AG10803 (cell line): ENCODE data around the gene CHID1.

Experiments
- DNase-seq: peaks from one replicate; pipeline ENCODE4 v3.0.0; 2010; ENCODE audit warnings: low read depth
- H3K4me3 ChIP-seq: 2 replicates; pipeline ENCODE4 v1.5.1; 2011; ENCODE audit warnings: mild to moderate bottlenecking, low read length, control low read depth
- TF ChIP-seq, protein P1 (sequence below): conservative IDR thresholded peaks from 2 replicates; pipeline ENCODE4 v1.5.1; 2011; ENCODE audit warnings: mild to moderate bottlenecking, low read length, control low read depth, inconsistent platforms

Gene CHID1

DNA sequence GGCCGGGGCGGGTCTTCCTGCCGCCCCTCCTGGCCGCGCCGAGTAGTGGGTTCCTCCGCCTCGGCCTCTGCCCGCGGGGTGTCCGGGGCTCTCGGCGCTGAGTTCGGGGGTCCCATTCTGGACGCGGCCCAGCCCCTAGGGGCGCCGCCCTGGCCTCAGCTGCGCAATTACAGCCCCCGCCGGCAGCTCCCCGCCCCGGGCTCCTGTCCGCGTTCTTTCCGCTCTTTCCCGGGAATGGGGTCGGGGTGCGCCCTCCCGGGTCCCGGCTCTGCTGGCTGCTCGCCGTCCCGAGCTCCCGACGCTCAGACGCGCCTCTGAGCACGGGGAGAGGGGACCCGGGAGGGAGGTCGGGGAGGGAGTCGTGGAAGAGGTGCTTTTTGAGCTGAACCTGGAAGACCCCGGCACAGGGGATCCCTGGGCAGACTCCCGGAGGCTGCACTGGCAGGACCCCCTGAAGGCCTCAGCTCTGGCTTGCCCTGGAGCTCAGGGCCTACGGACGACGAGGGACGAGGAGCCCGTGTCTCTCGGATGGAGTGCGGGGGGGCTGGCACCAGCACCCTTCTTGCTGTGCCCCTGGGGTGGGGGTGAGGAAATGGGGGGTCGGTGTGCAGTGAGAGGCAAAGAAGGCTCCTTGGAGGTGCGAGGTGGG lies 67.4 kb downstream of the CHID1 start:
- peak overlapping the region; percentile 94 for H3K4me3 ChIP-seq
- DNase-seq: no peak
- TF ChIP-seq, protein P1, sequence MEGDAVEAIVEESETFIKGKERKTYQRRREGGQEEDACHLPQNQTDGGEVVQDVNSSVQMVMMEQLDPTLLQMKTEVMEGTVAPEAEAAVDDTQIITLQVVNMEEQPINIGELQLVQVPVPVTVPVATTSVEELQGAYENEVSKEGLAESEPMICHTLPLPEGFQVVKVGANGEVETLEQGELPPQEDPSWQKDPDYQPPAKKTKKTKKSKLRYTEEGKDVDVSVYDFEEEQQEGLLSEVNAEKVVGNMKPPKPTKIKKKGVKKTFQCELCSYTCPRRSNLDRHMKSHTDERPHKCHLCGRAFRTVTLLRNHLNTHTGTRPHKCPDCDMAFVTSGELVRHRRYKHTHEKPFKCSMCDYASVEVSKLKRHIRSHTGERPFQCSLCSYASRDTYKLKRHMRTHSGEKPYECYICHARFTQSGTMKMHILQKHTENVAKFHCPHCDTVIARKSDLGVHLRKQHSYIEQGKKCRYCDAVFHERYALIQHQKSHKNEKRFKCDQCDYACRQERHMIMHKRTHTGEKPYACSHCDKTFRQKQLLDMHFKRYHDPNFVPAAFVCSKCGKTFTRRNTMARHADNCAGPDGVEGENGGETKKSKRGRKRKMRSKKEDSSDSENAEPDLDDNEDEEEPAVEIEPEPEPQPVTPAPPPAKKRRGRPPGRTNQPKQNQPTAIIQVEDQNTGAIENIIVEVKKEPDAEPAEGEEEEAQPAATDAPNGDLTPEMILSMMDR: no peak

DNA sequence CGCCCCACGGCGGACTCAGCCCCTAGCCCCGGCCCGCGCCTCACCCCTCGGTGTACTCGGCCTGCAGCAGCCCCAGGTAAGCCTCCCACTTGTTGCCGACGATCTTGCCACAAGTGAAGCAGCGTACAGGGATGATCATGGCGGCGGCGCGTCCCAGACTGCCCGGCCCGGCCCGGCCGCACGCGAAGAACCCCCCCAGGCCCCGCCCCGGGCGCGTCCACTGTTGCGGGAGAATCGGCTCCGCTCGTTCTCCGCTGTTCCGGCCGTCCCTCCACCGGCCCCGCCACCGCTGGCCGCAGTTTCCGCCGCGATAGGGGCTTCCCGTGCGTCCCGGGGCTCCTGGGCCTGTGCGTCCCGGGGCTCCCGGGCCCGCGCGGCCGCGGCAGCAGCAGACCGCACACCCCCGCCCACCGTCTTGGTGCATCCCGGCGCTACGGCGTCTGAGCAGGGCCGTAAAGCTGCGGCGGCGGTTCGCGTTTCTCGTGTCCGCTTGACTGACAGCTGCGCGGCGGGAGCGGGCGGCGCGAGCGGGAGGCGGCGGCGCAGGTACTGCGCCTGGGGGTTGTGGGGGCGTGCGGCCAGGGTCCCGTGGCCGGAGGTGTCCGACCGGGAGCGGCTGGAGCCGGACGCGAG lies 68.1 kb downstream of the CHID1 start, which contains the start of the genes POLR2L and TSPAN4:
Gene POLR2L (minus strand): TSS at position 160 of the 633 bp plus-strand sequence. CDS start 21 bp downstream, at position 139.
Gene TSPAN4 (plus strand): TSS at position 483 of the 633 bp plus-strand sequence. CDS start 7,453 bp downstream, outside the sequence.
- DNase-seq: peak; percentile 88
- TF ChIP-seq, protein P1: no peak
- peak within 1 kb of the TSS; percentile 94 for H3K4me3 ChIP-seq

DNA sequence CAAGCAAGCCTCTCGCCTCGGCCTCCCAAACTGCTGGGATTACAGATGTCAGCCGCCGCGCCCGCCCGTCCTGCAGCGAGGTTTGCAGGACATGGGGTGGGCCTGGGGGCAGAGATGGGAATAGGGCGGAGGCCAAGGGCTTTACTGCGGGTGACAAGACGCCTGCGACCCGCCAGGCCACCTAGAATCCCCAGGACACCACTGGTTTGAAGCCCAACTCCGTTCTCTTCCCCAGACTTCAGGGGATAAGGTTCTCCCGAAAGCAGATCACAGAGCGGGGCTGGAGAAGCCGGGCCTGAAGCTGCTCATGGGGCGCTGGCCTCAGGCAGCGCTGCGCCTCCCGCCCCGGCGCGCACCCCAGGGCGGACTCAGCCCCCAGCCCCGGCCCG lies 68.6 kb downstream of the CHID1 start:
- no peak for DNase-seq
- TF ChIP-seq, protein P1: no peak
- H3K4me3 ChIP-seq: peak overlapping the region; percentile 94

DNA sequence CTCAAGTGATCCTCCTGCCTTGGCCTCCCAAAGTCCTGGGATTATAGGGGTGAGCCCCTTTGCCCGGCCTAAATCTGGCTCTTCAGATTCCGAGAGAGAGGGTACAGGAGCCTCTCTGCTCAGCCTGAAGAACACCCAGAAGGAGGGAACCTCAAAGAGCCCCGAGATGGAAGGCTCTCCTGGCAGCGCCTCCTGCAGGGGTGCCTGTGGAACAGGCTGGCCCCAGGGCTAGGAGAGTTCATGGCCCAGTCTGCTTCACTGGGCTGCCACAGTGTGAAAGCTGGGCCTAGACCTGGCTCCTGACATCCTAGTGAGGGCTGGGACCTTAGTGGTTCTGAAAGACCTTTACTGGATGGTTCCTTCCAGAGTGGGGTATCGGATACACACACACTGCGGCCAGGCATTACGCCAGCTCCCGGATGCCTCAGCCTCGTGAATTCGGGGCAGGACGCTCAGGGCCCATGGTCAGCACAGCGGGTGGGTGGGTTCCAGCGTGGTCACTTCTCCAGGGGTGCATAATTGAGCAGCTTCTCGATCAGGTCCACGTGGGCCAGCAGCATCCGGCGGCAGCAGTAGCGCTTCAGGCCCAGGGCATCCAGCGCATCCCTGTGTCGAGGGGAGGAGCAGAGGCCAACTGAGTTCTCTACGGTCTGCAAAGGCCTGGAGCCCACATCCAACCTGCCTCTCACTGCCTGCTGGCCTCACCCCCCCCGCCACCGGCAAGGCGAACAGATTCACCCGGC lies 70.6 kb downstream of the CHID1 start:
- no peak for DNase-seq
- peak overlapping the region; percentile 94 for H3K4me3 ChIP-seq
- TF ChIP-seq, protein P1: peak; percentile 40

DNA sequence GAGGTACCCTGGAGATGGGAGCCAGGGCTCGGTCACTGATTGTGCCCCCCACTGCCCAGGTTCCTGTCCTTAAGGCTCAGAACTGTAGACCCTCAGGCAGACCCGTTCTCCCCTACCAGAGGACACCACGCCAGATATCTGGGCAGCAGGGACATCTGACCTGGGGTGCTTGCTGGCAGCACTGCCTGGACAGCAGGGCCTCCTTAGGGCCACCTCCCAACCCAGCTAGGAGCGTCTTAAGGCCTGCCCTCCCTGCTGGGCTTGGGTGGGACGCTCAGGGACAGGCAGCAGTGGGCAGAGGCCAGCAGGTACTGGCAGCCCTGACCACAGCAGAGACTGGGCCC lies 71.4 kb downstream of the CHID1 start:
- no peak for DNase-seq
- no peak overlapping the region for H3K4me3 ChIP-seq
- TF ChIP-seq, protein P1: no peak

DNA sequence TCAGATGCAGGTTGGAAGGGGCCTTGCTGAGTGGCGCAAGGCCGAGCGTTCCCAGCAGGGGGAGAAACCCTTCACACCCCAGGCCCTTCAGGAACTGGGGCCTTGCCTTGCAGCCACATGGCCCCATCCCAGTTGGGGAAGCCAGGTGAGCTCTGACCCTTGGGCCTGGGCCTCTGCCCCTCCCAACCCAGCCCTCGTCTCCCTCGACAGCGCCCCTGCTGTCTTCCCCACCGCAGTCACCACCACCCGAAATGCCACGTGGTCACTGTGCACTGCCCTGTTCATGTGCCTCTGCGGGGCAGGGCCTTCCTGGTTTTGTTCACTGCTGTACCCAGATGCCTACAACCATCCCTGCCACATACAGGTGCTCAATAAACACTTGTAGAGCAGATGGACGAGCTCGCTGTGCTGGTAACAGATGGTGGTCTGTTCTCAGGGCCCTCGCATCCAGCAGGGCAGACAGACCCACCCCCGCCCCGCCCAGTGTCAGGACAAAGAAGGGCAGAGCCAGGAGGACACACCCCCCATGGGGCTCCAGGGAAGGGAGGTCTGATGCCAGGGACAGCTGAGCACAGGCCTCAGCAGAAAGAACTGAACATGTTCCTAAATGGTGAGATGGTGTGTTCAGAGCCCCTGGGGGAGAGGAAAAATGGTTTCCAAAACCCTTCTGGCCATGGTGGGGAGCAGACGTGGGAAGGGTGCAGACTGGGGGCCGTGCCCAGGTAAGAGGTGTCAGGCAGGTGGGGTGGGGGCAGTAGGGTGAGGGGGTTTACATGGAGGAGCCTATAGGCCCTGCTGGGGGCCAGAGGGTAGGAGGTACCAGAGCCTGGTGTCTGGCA lies 72.0 kb downstream of the CHID1 start:
- peak; percentile 41 for DNase-seq

More for the DNA sequence above, 72.0 kb downstream of the CHID1 start:
- H3K4me3 ChIP-seq: no peak overlapping the region
- TF ChIP-seq, protein P1: peak; percentile 34
